ENCODE measurements around the gene NOL9. TPM values are rescaled to one million over a fixed set of nuclear protein-coding genes. Genes with fewer than 3 reads are reported as not detected.

NOL9 gene
- total RNA-seq, 4 donors from 2014 or later = 19.4 to 33.6 (median 27.5) TPM

GRCh38 chr1:6488602-6489382, 65.5 kb downstream of the NOL9 start:
- peak overlapping the region; percentile 80 for H3K27ac ChIP-seq
- peaks cover 16% of the 10 kb centered on the region for H3K27me3 ChIP-seq
- H3K4me1 ChIP-seq = peaks cover 89% of the 10 kb centered on the region
- DNase-seq (ENCODE audit: low spot score in 2 of 2) = no peak
- H3K4me3 ChIP-seq = peak overlapping the region; percentile 55
- TF ChIP-seq CTCF (IDR thresholded peaks at IDR 0.05) (no peak), EP300 (IDR thresholded peaks at IDR 0.05) (no peak), POLR2AphosphoS5 (IDR thresholded peaks at IDR 0.05) (no peak), POLR2A (IDR thresholded peaks at IDR 0.05) (no peak)
- H3K9me3 ChIP-seq = no peaks in the 10 kb centered on the region
- no peaks in the 10 kb centered on the region for H3K36me3 ChIP-seq
- WGBS = no CpG with 5 or more reads among the region's 13 CpGs

- Histone ChIP-seq H3K4me3 (peak overlapping the region; percentile 55), H3K9me3 (no peaks in the 10 kb centered on the region), H3K4me1 (peaks cover 95% of the 10 kb centered on the region), H3K27ac (peak overlapping the region; percentile 83), H3K27me3 (peaks cover 18% of the 10 kb centered on the region), H3K36me3 (no peaks in the 10 kb centered on the region)
- no peak for DNase-seq (ENCODE audit: low spot score in 2 of 2)
- 84% methylated on average over 14 of the region's 14 CpGs for WGBS
- no peak for TF ChIP-seq CTCF (IDR thresholded peaks at IDR 0.05)
- TF ChIP-seq POLR2A (IDR thresholded peaks at IDR 0.05) = no peak
- no peak for TF ChIP-seq EP300 (IDR thresholded peaks at IDR 0.05)
- no peak for TF ChIP-seq POLR2AphosphoS5 (IDR thresholded peaks at IDR 0.05)
Measured at GRCh38 chr1:6487804-6488484, 66.4 kb downstream of the NOL9 start.

GRCh38 chr1:6486433-6487011, 67.8 kb downstream of the NOL9 start:
- 1% methylated on average over 14 of the region's 15 CpGs for WGBS
- Histone ChIP-seq H3K9me3 (no peaks in the 10 kb centered on the region), H3K36me3 (no peaks in the 10 kb centered on the region), H3K4me3 (peak overlapping the region; percentile 65), H3K27ac (peak overlapping the region; percentile 83), H3K4me1 (peaks cover 84% of the 10 kb centered on the region), H3K27me3 (peaks cover 18% of the 10 kb centered on the region)
- peak; percentile 90 for DNase-seq (ENCODE audit: low spot score in 2 of 2)
- TF ChIP-seq POLR2AphosphoS5 (IDR thresholded peaks at IDR 0.05) (no peak), EP300 (IDR thresholded peaks at IDR 0.05) (no peak), POLR2A (IDR thresholded peaks at IDR 0.05) (no peak), CTCF (IDR thresholded peaks at IDR 0.05) (peak; percentile 83 to 89)

GRCh38 chr1:6485168-6486101, 68.9 kb downstream of the NOL9 start:
- Histone ChIP-seq H3K27me3 (peaks cover 18% of the 10 kb centered on the region), H3K4me1 (peaks cover 73% of the 10 kb centered on the region), H3K4me3 (peak overlapping the region; percentile 65), H3K9me3 (no peaks in the 10 kb centered on the region), H3K27ac (peak overlapping the region; percentile 83), H3K36me3 (no peaks in the 10 kb centered on the region)
- DNase-seq (ENCODE audit: low spot score in 2 of 2) = no peak
- 4% methylated on average over 14 of the region's 80 CpGs for WGBS
- TF ChIP-seq POLR2AphosphoS5 (IDR thresholded peaks at IDR 0.05) (no peak), POLR2A (IDR thresholded peaks at IDR 0.05) (no peak), EP300 (IDR thresholded peaks at IDR 0.05) (no peak), CTCF (IDR thresholded peaks at IDR 0.05) (no peak)
